ENCODE measurements around the gene CLSTN1.

Gene CLSTN1

GRCh38 chr1:9850442-9851162 is 26.8 kb upstream of the CLSTN1 start:
- no peak for DNase-seq (ENCODE audit: low read depth, low spot score)

DNA sequence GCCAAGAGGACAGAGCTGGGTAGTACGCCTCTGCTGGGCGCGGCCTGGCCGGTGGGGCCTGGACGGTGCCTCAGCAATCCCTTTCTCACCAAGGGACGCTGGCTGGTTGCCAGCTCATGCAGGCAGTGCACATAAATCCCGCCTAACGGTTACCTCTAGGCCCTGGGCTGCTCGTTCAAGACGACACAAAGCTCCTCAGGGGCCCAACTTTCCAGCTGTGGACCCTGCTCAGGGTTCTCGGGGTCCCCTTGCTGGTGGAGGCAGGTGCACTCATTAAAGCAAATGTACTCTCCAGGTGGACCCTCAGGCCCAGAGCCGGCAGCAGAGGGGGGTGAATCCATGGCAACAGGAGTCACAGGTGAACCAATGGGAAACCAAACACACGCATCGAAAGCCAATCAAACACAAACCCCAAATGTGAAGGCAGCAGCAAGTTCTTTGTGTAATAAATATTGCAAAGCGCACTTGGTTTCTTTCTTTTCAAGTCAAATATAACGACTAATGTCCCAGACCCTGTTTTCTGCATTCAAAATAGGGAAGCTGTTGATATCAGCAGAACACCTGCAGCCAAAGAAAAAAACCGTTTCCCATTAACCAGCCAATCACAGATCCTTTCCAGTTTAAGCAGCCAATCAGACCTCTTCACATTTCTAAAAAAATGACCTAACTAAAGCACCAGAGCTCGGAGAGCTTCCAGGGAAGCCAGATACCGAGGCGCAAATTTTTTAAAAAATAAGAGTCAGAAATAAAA is 26.1 kb upstream of the CLSTN1 start:
- DNase-seq (ENCODE audit: low read depth, low spot score), result no peak

DNA sequence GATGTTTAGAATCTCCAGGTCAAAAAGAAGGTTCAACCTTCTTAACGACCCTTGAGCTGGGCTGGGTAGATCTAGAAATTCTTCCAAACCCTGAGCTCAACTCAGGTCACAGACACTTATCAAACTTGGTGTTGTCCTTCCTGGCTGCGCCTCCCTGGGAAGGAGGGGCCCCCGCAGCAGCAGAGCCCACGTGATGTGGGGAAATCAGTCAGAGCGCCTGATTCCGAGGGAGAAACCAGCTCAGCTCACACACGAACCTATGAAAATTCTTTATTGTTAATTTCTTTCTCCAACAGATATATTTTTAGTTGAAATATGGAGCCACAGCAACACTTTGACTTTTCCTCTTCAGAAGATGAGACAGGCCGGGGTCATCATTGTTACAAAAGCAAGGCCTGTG is 24.3 kb upstream of the CLSTN1 start:
- no peak for DNase-seq (ENCODE audit: low read depth, low spot score)

DNA sequence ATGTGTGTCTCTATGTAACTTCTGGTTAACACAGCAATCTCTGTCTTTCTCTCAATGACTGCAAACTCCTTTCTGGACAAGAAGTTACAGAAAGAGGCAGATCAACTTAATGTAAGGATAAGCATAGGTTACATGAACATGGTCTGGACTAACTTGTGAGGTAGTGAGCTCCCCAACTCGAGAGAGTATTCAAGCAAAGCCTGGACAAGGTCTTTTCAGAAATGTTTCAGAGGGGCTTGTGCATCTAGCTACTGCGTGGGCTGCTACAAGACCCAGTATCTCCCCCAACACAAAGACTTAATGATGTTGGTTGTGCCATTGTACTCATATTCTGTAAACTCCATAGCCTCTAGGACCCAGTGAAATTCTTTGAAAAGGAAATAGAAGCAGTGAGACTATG is 23.5 kb upstream of the CLSTN1 start:
- DNase-seq (ENCODE audit: low read depth, low spot score), result no peak

DNA sequence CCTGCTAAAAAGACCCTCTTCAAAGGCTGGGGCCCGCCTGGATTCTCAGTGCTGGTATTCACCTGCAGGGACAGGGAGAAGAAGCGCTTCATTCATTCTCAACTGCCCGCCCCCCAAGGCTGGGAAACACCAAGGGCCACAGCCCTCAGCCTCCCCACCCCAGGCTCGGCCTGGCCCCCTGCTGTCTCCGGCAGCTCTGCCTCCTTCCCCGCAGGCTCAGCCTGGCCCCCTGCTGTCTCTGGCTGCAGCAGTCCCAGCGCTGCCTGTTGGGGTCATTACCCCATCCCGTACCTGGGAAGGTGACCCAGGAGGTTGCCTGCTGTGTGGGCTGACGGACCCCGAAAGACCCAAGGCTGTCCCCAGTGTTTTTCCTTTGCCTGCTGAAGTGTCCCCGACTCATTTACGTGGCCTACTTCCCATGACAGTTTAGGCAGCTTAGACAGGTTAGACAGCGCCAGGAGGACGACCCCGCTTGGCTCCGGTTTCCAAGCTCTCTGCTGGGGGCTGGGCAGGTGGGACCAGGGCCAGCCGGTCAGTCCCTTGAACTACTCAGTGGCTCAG is 22.9 kb upstream of the CLSTN1 start:
- DNase-seq (ENCODE audit: low read depth, low spot score), result no peak

DNA sequence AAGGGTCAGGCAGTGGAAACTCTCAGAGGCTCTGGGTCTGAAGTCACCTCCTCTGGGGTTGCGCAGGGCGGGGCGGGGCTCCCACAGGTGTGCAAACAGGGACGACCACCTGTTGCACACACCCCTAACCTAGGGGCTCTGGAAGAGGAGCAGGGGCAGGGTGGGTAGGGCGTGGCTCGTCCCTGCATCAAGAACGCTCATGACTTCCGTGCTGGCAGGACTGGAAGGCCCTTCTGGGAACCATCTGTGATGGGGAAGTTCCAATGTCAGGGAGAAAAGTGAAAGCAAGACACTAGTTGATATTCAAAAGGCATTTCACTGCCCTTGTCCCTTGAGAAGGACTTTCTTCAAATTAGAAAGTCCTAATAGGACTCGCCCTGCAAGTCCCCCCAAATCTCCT is 22.1 kb upstream of the CLSTN1 start:
- DNase-seq (ENCODE audit: low read depth, low spot score), result no peak

GRCh38 chr1:9844756-9845155 is 21.0 kb upstream of the CLSTN1 start:
- DNase-seq (ENCODE audit: low read depth, low spot score), result no peak

GRCh38 chr1:9844106-9844505 is 20.3 kb upstream of the CLSTN1 start:
- no peak for DNase-seq (ENCODE audit: low read depth, low spot score)

DNA sequence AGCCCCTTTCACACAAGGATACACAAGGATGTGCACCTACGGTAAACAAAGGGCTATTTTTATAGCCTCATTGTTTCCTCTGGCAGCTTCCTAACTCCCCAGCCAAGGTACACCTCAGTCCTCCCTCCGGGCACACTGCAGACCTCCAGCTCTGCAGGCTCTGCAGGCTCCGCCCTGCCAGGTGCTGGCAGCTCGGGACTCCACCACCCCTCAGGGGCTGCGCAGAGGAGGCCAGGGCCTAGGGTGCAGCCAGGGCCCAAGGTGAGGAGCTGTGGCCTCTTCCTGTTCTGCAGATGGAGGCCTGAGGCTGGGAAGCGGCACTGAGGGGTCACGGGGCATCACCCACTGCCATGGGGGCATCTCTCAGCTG is 19.8 kb upstream of the CLSTN1 start:
- DNase-seq (ENCODE audit: low read depth, low spot score), result no peak

DNA sequence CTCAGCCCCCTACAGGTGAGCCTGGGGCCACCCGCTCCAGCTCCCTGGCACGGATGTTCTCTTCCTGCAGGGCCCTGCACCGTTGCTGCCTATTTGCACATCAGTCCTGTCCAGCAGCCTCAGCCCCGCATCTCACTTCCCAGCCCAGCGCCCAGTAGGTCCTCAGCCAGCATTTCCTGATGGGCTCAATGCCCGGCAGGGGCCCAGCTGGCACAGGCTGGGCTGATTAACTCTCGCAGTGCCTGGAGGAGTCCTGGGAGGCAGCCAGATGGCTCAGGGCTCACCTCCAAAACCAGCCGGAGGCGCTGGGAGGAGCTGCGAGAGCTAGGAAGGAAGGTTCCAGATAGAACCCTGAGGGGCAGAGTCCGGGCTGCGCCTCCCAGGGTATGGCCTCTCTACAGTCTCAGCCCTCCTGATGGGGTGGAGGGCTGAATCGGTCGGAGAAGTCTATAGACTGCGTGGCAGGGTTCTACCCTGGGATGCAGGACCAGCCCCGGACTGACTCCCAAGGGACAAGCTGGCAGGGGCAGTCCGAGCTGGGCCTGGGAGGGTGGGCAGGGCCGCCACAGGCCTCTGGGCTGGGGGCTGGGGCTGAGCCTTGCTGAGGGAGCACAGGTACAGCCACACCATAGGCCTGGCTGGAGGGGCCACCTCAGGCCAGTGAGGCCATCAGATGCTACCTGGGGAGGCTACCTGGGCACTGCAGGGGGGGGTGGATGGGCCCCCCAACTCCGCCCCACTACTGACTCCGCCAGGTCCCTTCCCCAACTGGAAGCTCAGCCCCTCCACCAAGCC is 19.2 kb upstream of the CLSTN1 start:
- no peak for DNase-seq (ENCODE audit: low read depth, low spot score)

GRCh38 chr1:9842073-9842711 is 18.4 kb upstream of the CLSTN1 start:
- peak; percentile 80 for DNase-seq (ENCODE audit: low read depth, low spot score)

GRCh38 chr1:9841460-9841859 is 17.7 kb upstream of the CLSTN1 start:
- DNase-seq (ENCODE audit: low read depth, low spot score), result no peak

GRCh38 chr1:9840176-9840575 is 16.4 kb upstream of the CLSTN1 start:
- DNase-seq (ENCODE audit: low read depth, low spot score), result no peak

GRCh38 chr1:9838946-9839345 is 15.2 kb upstream of the CLSTN1 start:
- no peak for DNase-seq (ENCODE audit: low read depth, low spot score)

- DNase-seq (ENCODE audit: low read depth, low spot score), result no peak
These were observed 12.8 kb upstream of the CLSTN1 start for GRCh38 chr1:9836632-9836960.

- DNase-seq (ENCODE audit: low read depth, low spot score), result no peak
These were observed 12.2 kb upstream of the CLSTN1 start for GRCh38 chr1:9835758-9836631.

- no peak for DNase-seq (ENCODE audit: low read depth, low spot score)
These were observed 11.6 kb upstream of the CLSTN1 start for GRCh38 chr1:9835404-9835757.

- no peak for DNase-seq (ENCODE audit: low read depth, low spot score)
These were observed 9.9 kb upstream of the CLSTN1 start for GRCh38 chr1:9833632-9834031.

- DNase-seq (ENCODE audit: low read depth, low spot score), result no peak
These were observed 3.9 kb upstream of the CLSTN1 start for GRCh38 chr1:9827558-9828185.

DNA sequence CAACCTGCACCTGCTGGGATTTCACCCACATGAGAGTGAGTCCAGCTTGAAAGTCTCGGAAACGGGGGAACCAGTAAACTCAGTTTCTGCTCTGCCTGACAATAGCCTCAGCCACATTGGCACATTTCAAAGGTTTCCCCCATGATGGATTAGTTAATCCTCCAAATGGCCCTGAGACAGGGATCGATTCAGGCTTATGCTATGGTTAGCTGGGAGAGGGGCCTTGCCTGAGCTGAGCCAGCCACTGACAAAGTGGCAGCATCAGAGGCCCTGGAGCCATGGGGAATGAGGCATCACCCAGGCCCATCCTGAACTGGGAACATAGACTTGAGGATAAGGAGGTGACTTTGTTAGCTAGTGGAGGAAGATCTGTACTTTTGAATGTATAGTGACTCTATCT is 2.9 kb upstream of the CLSTN1 start:
- no peak for DNase-seq (ENCODE audit: low read depth, low spot score)

DNA sequence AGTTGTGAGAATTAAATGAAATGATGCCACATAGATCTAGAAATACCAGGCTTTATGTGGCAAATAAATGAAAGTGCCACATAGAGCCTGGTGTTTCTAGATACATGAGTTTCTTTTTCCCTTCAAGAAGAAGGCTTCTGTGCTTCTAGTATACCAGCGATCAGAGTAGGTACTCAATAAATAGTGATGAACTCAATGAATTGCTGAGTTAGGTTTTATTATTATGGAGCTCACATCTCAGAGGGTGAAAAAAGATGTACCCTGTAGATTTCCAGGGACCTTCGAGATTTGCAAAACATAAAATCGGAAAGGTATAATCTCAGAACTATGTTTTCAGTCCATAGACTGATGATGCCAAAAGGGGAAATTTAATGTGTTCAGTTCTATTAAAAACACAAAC is 2.3 kb upstream of the CLSTN1 start:
- no peak for DNase-seq (ENCODE audit: low read depth, low spot score)
